Activated T-helper 2 cell treated with anti-CD3 and anti-CD28 coated beads, Interferon-gamma antibody, Interleukin-2, Interleukin-4, amounts not matched to agents 10 μg/mL and 5 μg/mL and 100 μg/mL, durations not matched to agents 14 hours and 24 hours and 36 hours (primary cell): Measurements from ENCODE around the gene EOMES. TPM values are rescaled to one million over a fixed set of nuclear protein-coding genes. Genes with fewer than 3 reads are reported as not detected.
"Not testable (repeated sequence)": the region's sequence is repeated elsewhere in the genome, so short reads cannot be mapped to it uniquely, and the experiment has no call there.

Source experiments
- DNase-seq: peaks from one replicate; pipeline ENCODE4 v3.0.0; 2021; ENCODE audit warnings: low spot score
- H3K27ac Mint-ChIP-seq: one replicate; pipeline ENCODE4 v1.8.0; 2021; ENCODE audit warnings: mixed read lengths
- H3K27me3 Mint-ChIP-seq: one replicate; pipeline ENCODE4 v1.8.0; 2021; ENCODE audit warnings: low read depth, mixed read lengths
- H3K36me3 Mint-ChIP-seq: one replicate; pipeline ENCODE4 v1.8.0; 2021; ENCODE audit warnings: low read depth, mixed read lengths
- H3K4me1 Mint-ChIP-seq: one replicate; pipeline ENCODE4 v1.8.0; 2021; ENCODE audit warnings: low read depth, mixed read lengths
- H3K4me3 Mint-ChIP-seq: one replicate; pipeline ENCODE4 v1.8.0; 2021; ENCODE audit warnings: low read depth, mild to moderate bottlenecking, moderate library complexity, mixed read lengths
- H3K9me3 Mint-ChIP-seq: one replicate; pipeline ENCODE4 v1.8.0; 2021; ENCODE audit warnings: mixed read lengths
- intact Hi-C: fragments of 100-400 bp; cut with micrococcal nuclease; formaldehyde crosslinking; loops from one replicate; pipeline ENCODE4 v1.15.1; 2023
- total RNA-seq: library from RNA; stranded (reverse); gene quantifications from 2 replicates; pipeline ENCODE4 v1.2.3, GENCODE V29; 2022

Gene EOMES
- total RNA-seq, result 5.2 and 5.6 TPM in 2 replicates

DNA sequence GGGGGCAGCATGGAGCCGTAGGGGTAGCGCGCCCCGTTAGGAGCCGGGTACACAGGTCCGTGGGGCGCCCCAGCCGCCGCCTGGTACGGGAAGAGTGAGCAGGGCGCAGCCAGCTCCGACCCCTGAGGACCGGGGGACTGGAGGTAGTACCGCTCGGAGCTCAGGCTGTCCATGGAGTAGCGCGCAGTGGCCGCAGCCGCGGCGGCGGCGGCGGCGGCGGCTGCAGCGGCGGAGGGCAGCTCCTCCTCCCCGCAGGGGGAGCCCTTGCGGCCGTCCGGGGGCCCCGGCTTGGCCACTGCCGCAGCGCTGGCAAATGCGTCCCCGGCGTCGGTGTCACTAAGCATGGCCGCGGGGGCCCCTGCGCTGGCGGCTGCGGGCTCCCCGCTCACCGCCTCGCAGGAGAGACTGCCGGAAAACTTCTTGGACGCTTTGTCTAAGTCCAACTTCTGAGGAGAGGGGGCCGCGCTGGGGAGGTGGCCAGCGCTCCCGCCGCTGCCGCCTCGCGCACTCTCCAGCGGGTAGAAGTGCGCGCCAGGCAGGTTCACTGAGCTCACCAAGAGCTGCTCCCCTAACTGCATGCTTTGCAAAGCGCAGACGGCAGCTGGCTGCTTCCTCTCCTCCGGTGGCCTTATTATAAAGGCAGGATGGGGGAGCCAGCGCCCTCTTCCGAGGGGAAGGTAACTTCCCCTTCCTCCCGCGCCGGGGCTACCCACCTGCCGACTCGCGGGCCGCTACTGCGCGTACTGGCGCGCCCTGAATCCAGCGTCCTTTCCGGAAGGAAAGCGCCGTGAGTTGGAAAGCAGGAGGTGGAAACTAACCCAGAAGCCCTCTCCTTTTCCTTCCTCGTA lies at the start of gene EOMES:
TSS of gene EOMES (minus strand) at position 607 of the 848 bp plus-strand sequence. CDS start at position 578, 29 bp downstream.
- Mint-ChIP-seq H3K9me3 (no peaks in the 10 kb centered on the region), H3K36me3 (peaks cover 26% of the 10 kb centered on the region), H3K4me3 (peak within 1 kb of the TSS; percentile 84), H3K27me3 (peaks cover 75% of the 10 kb centered on the region), H3K27ac (peak within 1 kb of the TSS; percentile 61), H3K4me1 (peaks cover 42% of the 10 kb centered on the region)
- DNase-seq, result peak; percentile 72
- intact Hi-C loops, result loop anchor here (1.0 to 10.0 kb wide), 6 partner anchors 8 to 606 kb away; partner anchors contain the start of gene CMC1

- H3K27ac Mint-ChIP-seq, H3K9me3 Mint-ChIP-seq, H3K36me3 Mint-ChIP-seq, H3K4me3 Mint-ChIP-seq, DNase-seq, intact Hi-C loops, H3K27me3 Mint-ChIP-seq: not testable (repeated sequence)
- H3K4me1 Mint-ChIP-seq, result peaks cover 19% of the 10 kb centered on the region
These were observed 48.3 kb upstream of the EOMES start for GRCh38 chr3:27770384-27770783.

- no peak overlapping the region for H3K27ac Mint-ChIP-seq
- intact Hi-C loops, result loop anchor here (2.0 kb wide), 1 partner anchor 32 kb away; no protein-coding TSS in a partner anchor
- no peaks in the 10 kb centered on the region for H3K9me3 Mint-ChIP-seq
- peaks cover 19% of the 10 kb centered on the region for H3K4me1 Mint-ChIP-seq
- peaks cover 4% of the 10 kb centered on the region for H3K27me3 Mint-ChIP-seq
- DNase-seq, result no peak
- no peak overlapping the region for H3K4me3 Mint-ChIP-seq
- H3K36me3 Mint-ChIP-seq, result no peaks in the 10 kb centered on the region
These were observed 44.9 kb upstream of the EOMES start for GRCh38 chr3:27767000-27767399.

DNA sequence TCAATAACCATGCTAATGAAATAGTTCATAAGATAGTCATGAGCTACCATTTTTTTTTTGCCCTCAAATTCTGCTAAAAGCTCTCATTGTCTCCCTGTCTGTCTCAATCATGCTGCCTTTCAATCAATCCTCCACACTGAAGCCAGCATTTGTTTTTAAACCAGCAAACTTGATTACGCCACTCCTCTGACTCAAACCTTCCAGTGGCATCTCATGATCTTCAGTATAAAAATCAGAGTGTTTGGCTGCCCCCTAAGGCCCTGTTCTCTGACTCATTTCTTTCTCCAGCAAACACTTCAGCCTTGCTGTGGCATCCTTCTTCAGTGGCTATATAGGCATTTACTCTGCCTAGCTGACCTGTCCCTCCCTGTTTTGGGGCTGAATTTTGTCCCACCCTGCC lies 36.0 kb upstream of the EOMES start:
- intact Hi-C loops, result loop anchor here (5.0 kb wide), 1 partner anchor 164 kb away; no protein-coding TSS in a partner anchor
- Mint-ChIP-seq H3K4me1 (peaks cover 18% of the 10 kb centered on the region), H3K9me3 (peaks cover 2% of the 10 kb centered on the region), H3K27me3 (peaks cover 4% of the 10 kb centered on the region), H3K27ac (no peak overlapping the region), H3K36me3 (peaks cover 4% of the 10 kb centered on the region), H3K4me3 (no peak overlapping the region)
- DNase-seq, result no peak

DNA sequence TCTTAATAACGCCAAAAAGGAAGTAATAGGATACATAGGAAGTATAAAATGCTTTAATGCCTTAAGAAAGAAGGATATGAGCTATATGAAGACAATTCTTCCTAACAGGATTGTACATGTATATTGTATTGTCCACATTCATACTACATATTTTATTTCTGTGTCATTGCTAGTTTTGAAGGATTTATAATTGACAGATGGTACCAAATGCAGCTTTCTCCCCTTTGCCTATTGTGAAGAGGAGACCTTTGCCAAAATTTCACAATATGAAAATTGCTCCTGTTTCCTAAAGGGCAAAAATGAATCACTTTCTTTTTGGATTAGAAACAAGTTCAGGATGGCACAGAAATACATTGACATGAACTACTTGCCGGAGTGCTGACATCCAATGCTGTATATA lies 34.8 kb upstream of the EOMES start:
- Mint-ChIP-seq H3K9me3 (peaks cover 12% of the 10 kb centered on the region), H3K27ac (no peak overlapping the region), H3K36me3 (peaks cover 9% of the 10 kb centered on the region), H3K27me3 (no peaks in the 10 kb centered on the region), H3K4me1 (peaks cover 27% of the 10 kb centered on the region), H3K4me3 (no peak overlapping the region)
- intact Hi-C loops, result loop anchor here (5.0 kb wide), 1 partner anchor 165 kb away; no protein-coding TSS in a partner anchor
- no peak for DNase-seq

- Mint-ChIP-seq H3K9me3 (peaks cover 35% of the 10 kb centered on the region), H3K27ac (peak overlapping the region; percentile 89), H3K4me3 (no peak overlapping the region), H3K27me3 (no peaks in the 10 kb centered on the region), H3K36me3 (peaks cover 24% of the 10 kb centered on the region), H3K4me1 (peaks cover 35% of the 10 kb centered on the region)
- intact Hi-C loops, result no loop called here
- DNase-seq, result no peak
These were observed 30.8 kb upstream of the EOMES start for GRCh38 chr3:27752926-27753325.

- peaks cover 1% of the 10 kb centered on the region for H3K27me3 Mint-ChIP-seq
- DNase-seq, result no peak
- no peak overlapping the region for H3K4me3 Mint-ChIP-seq
- peaks cover 40% of the 10 kb centered on the region for H3K9me3 Mint-ChIP-seq
- intact Hi-C loops, result no loop called here
- H3K4me1 Mint-ChIP-seq, result peaks cover 29% of the 10 kb centered on the region
- H3K27ac Mint-ChIP-seq, result no peak overlapping the region
- peaks cover 27% of the 10 kb centered on the region for H3K36me3 Mint-ChIP-seq
These were observed 27.5 kb upstream of the EOMES start for GRCh38 chr3:27749643-27750042.

DNA sequence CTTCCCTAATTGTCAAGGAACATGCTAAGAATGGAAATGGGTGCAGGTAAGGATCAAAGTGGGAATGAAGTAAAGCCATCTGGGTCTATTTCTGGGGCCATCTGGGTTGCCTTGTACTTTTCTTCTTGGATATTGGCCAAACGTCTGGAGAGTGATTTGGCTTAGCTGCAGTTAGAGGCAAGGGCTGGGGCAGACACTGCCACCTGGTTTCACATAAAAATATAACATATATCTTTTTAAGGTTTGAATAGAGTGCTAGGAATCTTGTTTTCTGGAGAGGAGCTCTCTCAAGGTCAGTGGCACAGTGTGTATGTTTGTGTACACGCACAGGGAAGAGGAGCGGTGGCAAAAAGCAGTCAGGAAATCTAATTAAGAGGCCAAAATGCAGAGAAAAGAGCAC lies 24.7 kb upstream of the EOMES start:
- peaks cover 16% of the 10 kb centered on the region for H3K4me1 Mint-ChIP-seq
- no peak overlapping the region for H3K27ac Mint-ChIP-seq
- no peak overlapping the region for H3K4me3 Mint-ChIP-seq
- peaks cover 37% of the 10 kb centered on the region for H3K9me3 Mint-ChIP-seq
- no peak for DNase-seq
- intact Hi-C loops, result no loop called here
- peaks cover 22% of the 10 kb centered on the region for H3K36me3 Mint-ChIP-seq
- peaks cover 6% of the 10 kb centered on the region for H3K27me3 Mint-ChIP-seq

DNA sequence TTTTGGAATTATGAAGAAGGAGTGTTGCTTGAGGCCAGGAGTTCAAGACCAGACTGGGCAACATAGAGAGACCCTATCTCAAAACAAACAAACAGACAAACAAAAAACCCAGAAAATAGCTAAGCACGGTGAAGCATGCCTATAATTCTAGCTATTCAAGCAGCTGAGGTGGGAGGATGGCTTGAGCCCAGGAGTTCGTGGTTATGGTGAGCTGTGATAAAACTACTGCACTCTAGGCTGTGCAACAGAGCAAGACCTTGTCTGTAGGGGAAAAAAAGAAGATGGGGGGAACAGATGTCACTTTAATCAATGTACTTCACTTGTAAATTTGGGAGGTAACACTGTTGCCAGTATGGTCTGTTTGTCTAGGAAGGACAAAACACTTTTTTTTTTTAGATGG lies 18.7 kb upstream of the EOMES start:
- Mint-ChIP-seq H3K27ac (no peak overlapping the region), H3K27me3 (peaks cover 12% of the 10 kb centered on the region), H3K4me3 (no peak overlapping the region), H3K36me3 (peaks cover 3% of the 10 kb centered on the region), H3K4me1 (no peaks in the 10 kb centered on the region), H3K9me3 (peaks cover 10% of the 10 kb centered on the region)
- intact Hi-C loops, result no loop called here
- DNase-seq, result no peak

DNA sequence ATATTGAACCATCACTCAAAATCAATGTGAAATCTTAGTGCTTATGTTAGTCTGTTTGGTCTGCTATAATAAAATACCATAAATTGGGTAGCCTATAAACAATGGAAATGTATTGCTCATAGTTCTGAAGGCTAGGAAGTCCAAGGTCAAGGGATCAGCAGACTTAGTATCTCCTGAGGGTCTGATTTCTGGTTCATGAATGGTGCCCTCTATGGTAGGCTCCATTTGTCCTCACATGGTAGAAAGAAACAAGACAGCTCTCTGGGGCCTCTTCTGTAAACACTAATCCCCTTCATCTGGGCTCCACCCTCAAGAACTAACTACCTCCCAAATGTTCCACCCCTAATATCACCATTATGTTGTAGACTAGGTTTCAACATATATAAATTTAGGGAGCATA lies 15.0 kb upstream of the EOMES start:
- no peaks in the 10 kb centered on the region for H3K9me3 Mint-ChIP-seq
- no peak overlapping the region for H3K4me3 Mint-ChIP-seq
- DNase-seq, result no peak
- no peaks in the 10 kb centered on the region for H3K36me3 Mint-ChIP-seq
- intact Hi-C loops, result no loop called here
- peaks cover 21% of the 10 kb centered on the region for H3K27me3 Mint-ChIP-seq
- H3K27ac Mint-ChIP-seq, result no peak overlapping the region
- H3K4me1 Mint-ChIP-seq, result no peaks in the 10 kb centered on the region

GRCh38 chr3:27730774-27731659 lies 8.9 kb upstream of the EOMES start:
- Mint-ChIP-seq H3K4me3 (peak overlapping the region; percentile 27), H3K27ac (no peak overlapping the region), H3K27me3 (peaks cover 74% of the 10 kb centered on the region)

DNA sequence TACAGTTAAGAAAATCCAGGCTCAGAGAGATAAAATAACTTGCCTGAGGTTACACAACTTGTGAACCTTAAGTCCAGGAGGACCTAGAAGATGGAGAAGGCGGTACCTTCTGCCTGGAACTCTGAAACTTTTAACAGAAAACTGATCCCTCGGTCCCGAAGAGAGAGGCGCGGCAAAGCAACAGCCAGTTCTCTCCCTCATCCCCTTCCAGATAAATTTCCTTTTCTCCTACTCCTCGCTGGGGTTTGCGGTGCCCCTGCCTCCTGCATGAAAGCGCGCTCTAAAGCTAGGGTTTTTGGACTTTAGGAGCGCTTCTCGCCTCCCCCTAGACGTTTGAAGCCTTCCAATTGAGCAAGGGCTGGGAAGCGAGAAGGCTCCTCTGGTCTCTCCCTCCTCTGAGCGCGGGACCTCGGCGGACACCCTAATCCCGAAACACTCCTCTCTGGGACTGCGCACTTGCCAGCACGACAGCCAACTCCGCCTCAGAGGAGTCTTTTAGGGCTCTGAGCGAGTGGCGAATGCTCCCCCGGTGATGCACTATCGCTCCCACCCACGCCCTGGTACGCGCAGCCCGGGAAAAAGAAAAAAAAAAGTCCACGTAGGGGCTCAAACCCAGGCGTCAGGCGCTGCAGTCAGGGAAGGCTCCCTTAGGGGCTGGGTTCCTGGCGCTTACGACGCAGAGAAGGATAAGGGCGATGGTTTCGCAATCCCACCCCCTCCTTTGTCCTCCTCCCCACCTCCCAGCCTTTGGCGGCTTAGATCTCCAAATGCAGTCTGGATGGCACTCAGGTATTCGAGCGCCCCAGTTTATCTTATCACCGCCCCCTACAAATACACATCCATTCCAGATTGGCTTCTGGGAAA lies 7.9 kb upstream of the EOMES start:
- Mint-ChIP-seq H3K27ac (no peak overlapping the region), H3K27me3 (peaks cover 79% of the 10 kb centered on the region)

More at GRCh38 chr3:27730774-27731659, 8.9 kb upstream of the EOMES start:
- no peaks in the 10 kb centered on the region for H3K9me3 Mint-ChIP-seq
- DNase-seq, result no peak
- intact Hi-C loops, result loop anchor here (1.0 to 5.0 kb wide), 3 partner anchors 9 to 846 kb away; partner anchors contain the start of gene EOMES
- peaks cover 33% of the 10 kb centered on the region for H3K4me1 Mint-ChIP-seq
- peaks cover 3% of the 10 kb centered on the region for H3K36me3 Mint-ChIP-seq

More for the DNA sequence above, 7.9 kb upstream of the EOMES start:
- Mint-ChIP-seq H3K4me3 (peak overlapping the region; percentile 71), H3K36me3 (peaks cover 3% of the 10 kb centered on the region), H3K4me1 (peaks cover 33% of the 10 kb centered on the region), H3K9me3 (no peaks in the 10 kb centered on the region)
- DNase-seq, result no peak
- intact Hi-C loops, result loop anchor here (1.0 to 10.0 kb wide), 5 partner anchors 8 to 847 kb away; partner anchors contain the start of gene EOMES
